ENCODE results near the gene SCRT2.

SCRT2 gene

GRCh38 chr20:635028-635892, 40.3 kb downstream of the SCRT2 start:
- H3K36me3 ChIP-seq (ENCODE audit: low read depth) = no peaks in the 10 kb centered on the region
- ATAC-seq (ENCODE audit: low read depth) = no peak
- H3K4me1 ChIP-seq (ENCODE audit: insufficient read depth, poor library complexity, severe bottlenecking) = no peaks in the 10 kb centered on the region
- TF ChIP-seq CTCF (IDR thresholded peaks at IDR 0.05; ENCODE audit: poor library complexity, severe bottlenecking) = no peak
- no peaks in the 10 kb centered on the region for H3K9me3 ChIP-seq (ENCODE audit: severe bottlenecking)
- no peak overlapping the region for H3K4me3 ChIP-seq (ENCODE audit: severe bottlenecking)
- H3K27ac ChIP-seq (ENCODE audit: poor library complexity, severe bottlenecking) = no peak overlapping the region
- peaks cover 3% of the 10 kb centered on the region for H3K27me3 ChIP-seq (ENCODE audit: insufficient read depth, poor library complexity, severe bottlenecking)
- DNase-seq (ENCODE audit: low spot score) = no peak

GRCh38 chr20:634148-634925, 41.3 kb downstream of the SCRT2 start:
- DNase-seq (ENCODE audit: low spot score) (no peak), ATAC-seq (ENCODE audit: low read depth) (no peak)
- no peak for TF ChIP-seq CTCF (IDR thresholded peaks at IDR 0.05; ENCODE audit: poor library complexity, severe bottlenecking)
- Histone ChIP-seq H3K4me3 (ENCODE audit: severe bottlenecking) (no peak overlapping the region), H3K36me3 (ENCODE audit: low read depth) (no peaks in the 10 kb centered on the region), H3K27me3 (ENCODE audit: insufficient read depth, poor library complexity, severe bottlenecking) (peaks cover 3% of the 10 kb centered on the region), H3K9me3 (ENCODE audit: severe bottlenecking) (no peaks in the 10 kb centered on the region), H3K27ac (ENCODE audit: poor library complexity, severe bottlenecking) (no peak overlapping the region), H3K4me1 (ENCODE audit: insufficient read depth, poor library complexity, severe bottlenecking) (no peaks in the 10 kb centered on the region)

- Histone ChIP-seq H3K27me3 (ENCODE audit: insufficient read depth, poor library complexity, severe bottlenecking) (peaks cover 3% of the 10 kb centered on the region), H3K9me3 (ENCODE audit: severe bottlenecking) (no peaks in the 10 kb centered on the region), H3K4me3 (ENCODE audit: severe bottlenecking) (no peak overlapping the region), H3K36me3 (ENCODE audit: low read depth) (no peaks in the 10 kb centered on the region), H3K4me1 (ENCODE audit: insufficient read depth, poor library complexity, severe bottlenecking) (no peaks in the 10 kb centered on the region), H3K27ac (ENCODE audit: poor library complexity, severe bottlenecking) (no peak overlapping the region)
- DNase-seq (ENCODE audit: low spot score) = no peak
- no peak for TF ChIP-seq CTCF (IDR thresholded peaks at IDR 0.05; ENCODE audit: poor library complexity, severe bottlenecking)
- ATAC-seq (ENCODE audit: low read depth) = 0 out of 3 replicates have a peak, but pooled peaks have one; percentile 44
Measured at GRCh38 chr20:631101-631500, 44.5 kb downstream of the SCRT2 start.

- Histone ChIP-seq H3K27me3 (ENCODE audit: insufficient read depth, poor library complexity, severe bottlenecking) (peaks cover 3% of the 10 kb centered on the region), H3K9me3 (ENCODE audit: severe bottlenecking) (no peaks in the 10 kb centered on the region), H3K36me3 (ENCODE audit: low read depth) (no peaks in the 10 kb centered on the region), H3K4me1 (ENCODE audit: insufficient read depth, poor library complexity, severe bottlenecking) (no peaks in the 10 kb centered on the region), H3K27ac (ENCODE audit: poor library complexity, severe bottlenecking) (no peak overlapping the region), H3K4me3 (ENCODE audit: severe bottlenecking) (no peak overlapping the region)
- DNase-seq (ENCODE audit: low spot score) (no peak), ATAC-seq (ENCODE audit: low read depth) (no peak)
- no peak for TF ChIP-seq CTCF (IDR thresholded peaks at IDR 0.05; ENCODE audit: poor library complexity, severe bottlenecking)
Measured at GRCh38 chr20:626579-626978, 49.0 kb downstream of the SCRT2 start.
